Endothelial cell (in vitro differentiated cells): ENCODE data around the gene LYG2. TPM values are rescaled to one million over a fixed set of nuclear protein-coding genes. Genes with fewer than 3 reads are reported as not detected.

Source experiments
- DNase-seq: peaks from one replicate; pipeline ENCODE4 v3.0.0; 2021; ENCODE audit warnings: low spot score
- H3K27ac Mint-ChIP-seq: one replicate; pipeline ENCODE4 v1.8.0; 2021; ENCODE audit warnings: mixed read lengths, inconsistent platforms; ENCODE audit not compliant: unreplicated experiment
- H3K27me3 Mint-ChIP-seq: one replicate; pipeline ENCODE4 v1.8.0; 2021; ENCODE audit warnings: mild to moderate bottlenecking, moderate library complexity, mixed read lengths, inconsistent platforms; ENCODE audit not compliant: unreplicated experiment
- H3K36me3 Mint-ChIP-seq: one replicate; pipeline ENCODE4 v1.8.0; 2021; ENCODE audit warnings: mild to moderate bottlenecking, low read depth, mixed read lengths, inconsistent platforms; ENCODE audit not compliant: unreplicated experiment
- H3K4me1 Mint-ChIP-seq: one replicate; pipeline ENCODE4 v1.8.0; 2021; ENCODE audit warnings: mild to moderate bottlenecking, mixed read lengths, inconsistent platforms; ENCODE audit not compliant: unreplicated experiment
- H3K4me3 Mint-ChIP-seq: one replicate; pipeline ENCODE4 v1.8.0; 2021; ENCODE audit warnings: mild to moderate bottlenecking, mixed read lengths, inconsistent platforms; ENCODE audit not compliant: unreplicated experiment
- H3K9me3 Mint-ChIP-seq: one replicate; pipeline ENCODE4 v1.8.0; 2021; ENCODE audit warnings: mixed read lengths, inconsistent platforms; ENCODE audit not compliant: unreplicated experiment
- total RNA-seq: library from RNA; stranded (reverse); fragmentation: NEBNext Ultra II Directional; extraction: Animal tissue kit (Norgen Biotek cat#: 25700); gene quantifications from one replicate; pipeline ENCODE4 v1.2.1, GENCODE V29; 2021; ENCODE audit not compliant: unreplicated experiment
- TF ChIP-seq, protein P1 (sequence below): fragments of 200-600 bp; sonication (generic); IDR thresholded peaks from one replicate; pipeline ENCODE4 v1.5.0; 2021; ENCODE audit warnings: antibody characterized with exemption; ENCODE audit not compliant: unreplicated experiment

The LYG2 gene
- total RNA-seq, 1 donor from 2014 or later = 1.7 TPM

DNA sequence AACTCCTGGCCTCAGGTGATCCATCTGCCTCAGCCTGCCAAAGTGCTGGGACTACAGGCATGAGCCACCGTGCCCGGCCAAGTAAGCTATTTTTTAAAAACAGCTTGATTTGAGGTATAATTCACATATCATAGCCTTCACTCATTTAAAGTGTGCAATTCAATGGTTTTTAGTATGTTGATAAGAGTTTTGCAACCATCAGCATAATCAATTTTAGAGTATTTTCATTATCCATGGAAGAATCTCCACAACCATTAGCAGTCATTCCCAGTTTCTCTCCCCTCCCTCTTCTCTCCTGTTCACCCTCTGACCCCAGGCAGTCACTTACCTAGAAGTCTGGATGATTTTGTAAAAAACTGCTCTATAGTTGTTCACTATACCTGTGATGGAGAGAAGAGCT, 4.7 kb upstream of the LYG2 start:
- Mint-ChIP-seq H3K36me3 (no peaks in the 10 kb centered on the region), H3K27ac (no peak overlapping the region)

DNA sequence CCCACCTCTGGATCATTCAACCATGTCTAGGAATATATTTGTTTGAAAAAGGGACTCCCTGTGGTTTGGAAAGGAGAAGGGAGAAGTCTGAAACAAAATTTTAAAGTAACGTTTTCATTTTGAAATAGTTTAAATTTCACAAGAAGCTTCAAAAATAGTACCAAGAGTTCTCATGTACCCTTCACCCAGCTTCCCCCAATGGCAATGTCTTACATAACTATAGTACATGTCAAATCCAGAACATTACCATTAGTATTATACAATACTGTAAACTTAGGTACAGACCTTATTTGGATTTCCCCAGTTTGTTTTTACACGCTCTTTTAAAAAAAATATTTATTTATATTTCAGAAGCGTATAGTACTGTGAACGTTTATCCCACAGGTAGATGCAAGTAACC, 4.0 kb upstream of the LYG2 start:
- H3K27me3 Mint-ChIP-seq = no peaks in the 10 kb centered on the region
- TF ChIP-seq, protein P1, sequence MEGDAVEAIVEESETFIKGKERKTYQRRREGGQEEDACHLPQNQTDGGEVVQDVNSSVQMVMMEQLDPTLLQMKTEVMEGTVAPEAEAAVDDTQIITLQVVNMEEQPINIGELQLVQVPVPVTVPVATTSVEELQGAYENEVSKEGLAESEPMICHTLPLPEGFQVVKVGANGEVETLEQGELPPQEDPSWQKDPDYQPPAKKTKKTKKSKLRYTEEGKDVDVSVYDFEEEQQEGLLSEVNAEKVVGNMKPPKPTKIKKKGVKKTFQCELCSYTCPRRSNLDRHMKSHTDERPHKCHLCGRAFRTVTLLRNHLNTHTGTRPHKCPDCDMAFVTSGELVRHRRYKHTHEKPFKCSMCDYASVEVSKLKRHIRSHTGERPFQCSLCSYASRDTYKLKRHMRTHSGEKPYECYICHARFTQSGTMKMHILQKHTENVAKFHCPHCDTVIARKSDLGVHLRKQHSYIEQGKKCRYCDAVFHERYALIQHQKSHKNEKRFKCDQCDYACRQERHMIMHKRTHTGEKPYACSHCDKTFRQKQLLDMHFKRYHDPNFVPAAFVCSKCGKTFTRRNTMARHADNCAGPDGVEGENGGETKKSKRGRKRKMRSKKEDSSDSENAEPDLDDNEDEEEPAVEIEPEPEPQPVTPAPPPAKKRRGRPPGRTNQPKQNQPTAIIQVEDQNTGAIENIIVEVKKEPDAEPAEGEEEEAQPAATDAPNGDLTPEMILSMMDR = no peak
- DNase-seq = no peak
- H3K4me1 Mint-ChIP-seq = peaks cover 10% of the 10 kb centered on the region
- no peaks in the 10 kb centered on the region for H3K36me3 Mint-ChIP-seq
- H3K9me3 Mint-ChIP-seq = no peaks in the 10 kb centered on the region
- no peak overlapping the region for H3K4me3 Mint-ChIP-seq
- no peak overlapping the region for H3K27ac Mint-ChIP-seq

More for the DNA sequence above, 4.7 kb upstream of the LYG2 start:
- DNase-seq = no peak
- Mint-ChIP-seq H3K4me3 (no peak overlapping the region), H3K27me3 (no peaks in the 10 kb centered on the region), H3K4me1 (peaks cover 10% of the 10 kb centered on the region), H3K9me3 (no peaks in the 10 kb centered on the region)
- TF ChIP-seq, protein P1 = no peak

DNA sequence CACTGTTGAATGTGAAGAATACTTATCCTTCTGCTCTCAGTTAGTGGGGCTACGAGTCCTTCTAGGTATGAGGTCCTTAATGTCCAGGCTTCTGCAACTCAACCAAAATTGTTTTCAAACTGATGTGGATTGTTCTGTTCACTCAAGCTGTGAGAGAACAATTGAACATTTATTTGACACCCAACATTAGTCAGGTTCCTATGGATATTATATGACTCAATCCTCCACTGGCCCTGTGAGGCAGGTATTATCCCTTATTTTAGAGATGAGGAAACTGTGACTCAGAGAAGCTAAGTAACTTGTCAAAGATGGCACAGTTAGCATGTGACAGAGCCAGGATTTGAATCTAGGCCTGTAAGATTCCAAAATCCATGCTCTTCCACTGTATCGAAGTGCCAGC, 1.2 kb upstream of the LYG2 start:
- TF ChIP-seq, protein P1 = no peak
- Mint-ChIP-seq H3K9me3 (peaks cover 5% of the 10 kb centered on the region), H3K4me1 (peaks cover 10% of the 10 kb centered on the region), H3K27ac (no peak overlapping the region), H3K36me3 (peaks cover 4% of the 10 kb centered on the region), H3K4me3 (no peak overlapping the region), H3K27me3 (no peaks in the 10 kb centered on the region)
- no peak for DNase-seq

DNA sequence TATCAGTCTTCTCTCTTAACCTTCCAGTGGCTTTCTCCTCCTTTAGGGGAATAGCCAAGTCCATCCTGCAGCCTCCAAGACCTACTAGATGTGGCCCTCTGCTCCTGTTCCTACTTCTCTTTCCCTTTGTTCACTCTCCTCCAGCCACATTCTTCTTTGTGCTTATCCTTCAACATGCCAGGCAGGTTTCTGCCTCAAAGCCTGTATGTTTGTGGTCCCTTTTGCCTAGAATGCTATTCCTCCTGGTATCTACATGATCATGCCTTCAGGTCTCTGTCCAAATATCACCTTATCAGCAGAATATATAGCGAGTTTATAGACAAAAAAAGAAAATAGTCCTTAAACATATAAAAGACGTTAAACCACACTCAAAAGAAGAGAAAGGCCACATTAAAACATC, 5.5 kb downstream of the LYG2 start:
- Mint-ChIP-seq H3K36me3 (peaks cover 4% of the 10 kb centered on the region), H3K27me3 (no peaks in the 10 kb centered on the region), H3K27ac (peak overlapping the region; percentile 36), H3K4me3 (no peak overlapping the region), H3K4me1 (no peaks in the 10 kb centered on the region), H3K9me3 (peaks cover 5% of the 10 kb centered on the region)
- TF ChIP-seq, protein P1 = no peak
- DNase-seq = no peak

DNA sequence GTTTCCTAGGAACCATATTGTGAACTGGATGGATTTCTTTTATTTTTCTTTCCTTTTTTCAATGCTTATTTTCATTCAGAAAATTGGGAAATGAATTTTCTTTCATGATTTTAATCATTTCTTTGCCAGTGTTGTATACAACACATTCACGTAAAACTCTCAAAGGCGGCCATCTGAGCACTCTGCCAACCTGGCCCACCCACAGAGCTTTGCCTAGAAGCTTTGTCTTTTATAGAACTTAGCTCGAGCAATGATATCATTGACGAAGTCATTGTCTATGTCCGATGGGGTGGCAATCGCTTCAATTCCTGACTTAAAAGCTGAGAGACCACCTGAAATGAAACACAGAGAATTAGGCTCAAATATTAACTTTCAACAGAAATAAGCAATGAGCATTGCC, 13.3 kb downstream of the LYG2 start:
- TF ChIP-seq, protein P1 = no peak
- H3K36me3 Mint-ChIP-seq = no peaks in the 10 kb centered on the region
- H3K27me3 Mint-ChIP-seq = peaks cover 5% of the 10 kb centered on the region
- H3K9me3 Mint-ChIP-seq = no peaks in the 10 kb centered on the region
- no peak for DNase-seq
- H3K4me3 Mint-ChIP-seq = no peak overlapping the region
- no peak overlapping the region for H3K27ac Mint-ChIP-seq
- H3K4me1 Mint-ChIP-seq = no peaks in the 10 kb centered on the region
